ENCODE results near the gene HOXB4.
A peak's percentile ranks its signal among the peaks of the same experiment; 100 is the strongest.

Gene HOXB4

GRCh38 chr17:48597778-48598631 is 19.9 kb upstream of the HOXB4 start:
- peak overlapping the region; percentile 45; the same call in 1 of the 2 replicates for H3K27ac ChIP-seq
- no peak for TF ChIP-seq CTCF (conservative IDR thresholded peaks at IDR 0.05)

- no peak for TF ChIP-seq CTCF (conservative IDR thresholded peaks at IDR 0.05)
- peak overlapping the region; percentile 45; the same call in 1 of the 2 replicates for H3K27ac ChIP-seq
These were observed 19.3 kb upstream of the HOXB4 start for GRCh38 chr17:48597528-48597777.

GRCh38 chr17:48596735-48597527 is 18.8 kb upstream of the HOXB4 start:
- no peak for TF ChIP-seq CTCF (conservative IDR thresholded peaks at IDR 0.05)
- peak overlapping the region; percentile 45; the same call in 1 of the 2 replicates for H3K27ac ChIP-seq

- no peak for TF ChIP-seq CTCF (conservative IDR thresholded peaks at IDR 0.05)
- H3K27ac ChIP-seq, result no peak overlapping the region
These were observed 18.0 kb upstream of the HOXB4 start for GRCh38 chr17:48596000-48596734.

- H3K27ac ChIP-seq, result no peak overlapping the region
- TF ChIP-seq CTCF (conservative IDR thresholded peaks at IDR 0.05), result no peak
These were observed 17.3 kb upstream of the HOXB4 start for GRCh38 chr17:48595278-48595999.

- TF ChIP-seq CTCF (conservative IDR thresholded peaks at IDR 0.05), result no peak
- H3K27ac ChIP-seq, result no peak overlapping the region
These were observed 16.6 kb upstream of the HOXB4 start for GRCh38 chr17:48594538-48595277.
